ENCODE results near the gene GRM7.
"Not testable (repeated sequence)": the region's sequence is repeated elsewhere in the genome, so short reads cannot be mapped to it uniquely, and the experiment has no call there.

GRM7 gene

GRCh38 chr3:6912240-6912639, 51.3 kb downstream of the GRM7 start:
- no peak overlapping the region for H3K4me3 ChIP-seq (ENCODE audit: low read depth, low read length)
- DNase-seq (ENCODE audit: low read depth) = no peak
- TF ChIP-seq CTCF (IDR thresholded peaks at IDR 0.05; ENCODE audit: control insufficient read depth, extremely low read depth, insufficient read depth) = no peak

GRCh38 chr3:6915898-6916297, 55.0 kb downstream of the GRM7 start:
- H3K4me3 ChIP-seq (ENCODE audit: low read depth, low read length) = no peak overlapping the region
- no peak for TF ChIP-seq CTCF (IDR thresholded peaks at IDR 0.05; ENCODE audit: control insufficient read depth, extremely low read depth, insufficient read depth)
- DNase-seq (ENCODE audit: low read depth) = no peak

- no peak for TF ChIP-seq CTCF (IDR thresholded peaks at IDR 0.05; ENCODE audit: control insufficient read depth, extremely low read depth, insufficient read depth)
- H3K4me3 ChIP-seq (ENCODE audit: low read depth, low read length) = no peak overlapping the region
- peak; percentile 30 for DNase-seq (ENCODE audit: low read depth)
These were observed 60.2 kb downstream of the GRM7 start for GRCh38 chr3:6921066-6921465.

GRCh38 chr3:6921876-6922275, 61.0 kb downstream of the GRM7 start:
- TF ChIP-seq CTCF (IDR thresholded peaks at IDR 0.05; ENCODE audit: control insufficient read depth, extremely low read depth, insufficient read depth) = no peak
- H3K4me3 ChIP-seq (ENCODE audit: low read depth, low read length) = no peak overlapping the region
- no peak for DNase-seq (ENCODE audit: low read depth)

- H3K4me3 ChIP-seq (ENCODE audit: low read depth, low read length) = no peak overlapping the region
- no peak for TF ChIP-seq CTCF (IDR thresholded peaks at IDR 0.05; ENCODE audit: control insufficient read depth, extremely low read depth, insufficient read depth)
These were observed 67.1 kb downstream of the GRM7 start for GRCh38 chr3:6928064-6928463.

GRCh38 chr3:6929918-6930317, 69.0 kb downstream of the GRM7 start:
- no peak for DNase-seq (ENCODE audit: low read depth)
- H3K4me3 ChIP-seq (ENCODE audit: low read depth, low read length) = no peak overlapping the region
- TF ChIP-seq CTCF (IDR thresholded peaks at IDR 0.05; ENCODE audit: control insufficient read depth, extremely low read depth, insufficient read depth) = no peak

More at GRCh38 chr3:6928064-6928463, 67.1 kb downstream of the GRM7 start:
- DNase-seq (ENCODE audit: low read depth) = peak; percentile 79

DNA sequence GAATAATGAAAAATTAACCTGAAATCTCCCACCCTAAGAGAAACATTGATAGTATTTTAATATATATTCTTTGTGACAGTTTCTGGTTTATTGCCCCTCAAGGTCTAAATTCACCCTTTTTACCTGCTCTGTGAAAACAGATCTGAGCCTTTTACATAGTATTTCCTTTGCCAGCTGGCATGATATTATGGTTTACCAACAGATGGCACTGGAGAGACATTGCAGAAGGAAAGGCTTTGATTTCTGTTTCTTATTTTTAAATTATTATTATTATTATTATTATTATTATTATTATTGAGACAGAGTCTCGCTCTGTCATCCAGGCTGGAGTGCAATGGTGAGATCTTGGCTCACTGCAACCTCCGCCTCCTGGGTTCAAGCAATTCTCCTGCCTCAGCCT, 74.5 kb downstream of the GRM7 start:
- not testable (repeated sequence) for H3K4me3 ChIP-seq (ENCODE audit: low read depth, low read length); DNase-seq (ENCODE audit: low read depth)
- TF ChIP-seq CTCF (IDR thresholded peaks at IDR 0.05; ENCODE audit: control insufficient read depth, extremely low read depth, insufficient read depth) = peak; percentile 41
